Globus pallidus (tissue), 1 donor: ENCODE measurements around the gene LRP5.

Experiments
- DNase-seq: peaks from one replicate; pipeline ENCODE4 v3.0.0-alpha.2; 2015; ENCODE audit warnings: low spot score

LRP5 gene

DNA sequence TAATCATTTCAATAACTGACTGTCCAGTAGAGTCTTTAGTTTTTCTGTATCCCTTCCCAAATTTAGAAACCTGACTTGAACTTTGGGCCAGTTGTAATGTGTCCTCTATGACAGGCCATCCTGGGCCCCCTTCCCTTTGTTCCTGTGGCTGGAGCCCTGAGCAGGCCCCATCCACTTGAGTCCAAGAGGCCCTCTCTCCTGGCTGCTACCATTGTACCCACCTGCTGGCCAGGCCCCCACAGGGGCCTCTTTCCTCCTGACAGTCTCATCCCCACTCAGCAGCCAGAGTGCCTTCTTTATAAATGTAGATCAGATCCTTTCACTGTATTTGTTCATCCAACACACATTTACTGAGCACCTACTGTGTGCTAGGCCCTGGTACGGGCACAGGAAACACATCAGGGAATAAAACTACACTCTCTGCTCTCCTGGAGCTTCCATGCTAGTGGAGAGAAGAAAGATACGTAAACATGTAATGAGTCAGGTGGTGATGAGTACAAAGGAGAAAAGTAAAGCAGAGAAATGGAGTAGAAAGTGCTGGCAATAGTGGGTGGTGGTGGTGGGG is 2.7 kb upstream of the LRP5 start:
- no peak for DNase-seq

DNA sequence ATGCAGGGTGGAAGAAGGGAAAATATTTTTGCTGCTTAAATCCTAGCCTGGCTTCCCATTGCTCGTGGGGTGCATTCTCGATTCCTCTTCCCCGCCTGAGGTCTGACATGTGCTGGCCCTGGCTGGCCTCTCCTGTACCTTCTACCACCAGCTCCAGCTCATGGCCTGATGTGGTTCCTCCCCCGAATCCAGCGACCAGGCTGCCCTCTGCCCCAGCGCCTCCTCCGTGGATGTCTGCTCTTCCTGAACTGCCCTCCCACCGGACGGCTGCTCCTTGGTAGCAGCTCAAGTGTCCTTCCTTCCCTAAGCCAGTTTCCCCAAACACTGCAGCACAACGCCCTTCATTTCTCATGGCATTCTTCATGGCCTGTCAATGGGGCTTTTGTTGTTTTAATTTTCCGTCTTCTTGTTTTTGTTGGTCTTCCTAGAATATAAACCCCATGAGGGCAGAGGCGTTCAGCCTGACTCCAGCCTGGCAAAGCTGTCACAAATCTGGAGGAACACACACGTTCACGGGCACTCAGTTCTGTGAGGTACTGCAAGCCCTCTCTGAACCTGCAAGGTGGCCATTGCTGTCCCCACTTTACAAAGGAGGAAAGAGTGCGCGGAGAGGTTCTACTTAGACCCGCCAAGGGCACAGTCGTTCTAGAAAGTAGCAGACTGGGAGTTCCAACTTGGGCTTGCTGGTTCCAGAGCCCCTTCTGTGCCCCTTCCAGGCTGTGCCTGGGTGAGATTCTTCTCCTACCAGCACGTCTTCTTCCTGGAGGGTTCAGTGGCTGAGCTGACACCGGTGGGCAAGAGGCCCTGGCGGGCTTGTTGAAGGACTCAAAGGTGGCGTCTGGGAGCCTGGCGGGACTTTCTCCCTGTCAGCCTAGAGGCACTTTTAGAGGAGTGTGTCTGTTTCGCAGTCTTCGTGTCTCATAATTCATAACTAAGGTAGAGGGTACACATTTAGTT is 953 bp upstream of the LRP5 start:
- DNase-seq = no peak

DNA sequence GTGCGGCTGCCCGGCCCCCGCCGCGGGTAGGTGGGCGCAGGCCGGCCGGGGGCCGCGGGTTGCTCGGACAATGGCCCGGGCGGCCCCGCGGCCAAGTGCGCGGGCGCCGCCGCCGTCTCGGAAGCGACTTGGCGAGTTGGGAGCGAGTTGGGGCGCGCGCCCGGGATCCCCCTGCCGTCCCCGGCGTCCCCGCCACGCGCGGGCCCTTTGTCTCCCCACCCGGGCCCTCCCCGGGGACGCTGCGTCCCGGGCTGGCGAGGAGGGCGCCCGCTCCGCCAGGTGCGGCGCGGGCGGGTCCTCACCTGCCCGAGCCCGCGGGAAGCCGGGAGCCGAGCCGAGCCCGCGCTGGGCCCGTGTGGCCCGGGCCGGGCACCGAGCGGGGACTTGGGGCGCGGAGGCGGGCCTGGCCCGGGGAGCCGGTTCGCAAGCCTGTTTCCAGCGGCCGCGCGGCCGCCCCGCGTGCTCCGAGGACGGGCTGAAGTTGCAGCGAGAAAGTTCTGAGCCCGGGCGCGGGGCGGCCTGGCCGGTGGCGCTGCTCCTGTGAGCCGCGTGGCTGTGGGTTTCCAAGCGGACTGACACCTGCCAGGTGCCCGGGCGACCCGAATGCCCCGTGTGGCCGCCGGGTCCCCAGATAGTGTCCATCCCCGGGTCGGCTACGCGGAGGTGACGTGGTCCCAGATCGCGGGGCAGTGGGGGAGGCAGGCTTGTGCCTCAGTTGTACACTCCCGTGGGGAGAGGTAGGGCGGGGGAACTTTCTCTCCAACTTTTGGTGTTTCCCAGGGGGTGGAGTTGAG is 586 bp downstream of the LRP5 start:
- no peak for DNase-seq

GRCh38 chr11:68313574-68314202 is 1.3 kb downstream of the LRP5 start:
- DNase-seq = no peak

- no peak for DNase-seq
Observed at GRCh38 chr11:68314203-68315170, 2.1 kb downstream of the LRP5 start.

- DNase-seq = no peak
Observed at GRCh38 chr11:68315171-68315920, 3.0 kb downstream of the LRP5 start.

- no peak for DNase-seq
Observed at GRCh38 chr11:68317147-68317785, 4.9 kb downstream of the LRP5 start.

DNA sequence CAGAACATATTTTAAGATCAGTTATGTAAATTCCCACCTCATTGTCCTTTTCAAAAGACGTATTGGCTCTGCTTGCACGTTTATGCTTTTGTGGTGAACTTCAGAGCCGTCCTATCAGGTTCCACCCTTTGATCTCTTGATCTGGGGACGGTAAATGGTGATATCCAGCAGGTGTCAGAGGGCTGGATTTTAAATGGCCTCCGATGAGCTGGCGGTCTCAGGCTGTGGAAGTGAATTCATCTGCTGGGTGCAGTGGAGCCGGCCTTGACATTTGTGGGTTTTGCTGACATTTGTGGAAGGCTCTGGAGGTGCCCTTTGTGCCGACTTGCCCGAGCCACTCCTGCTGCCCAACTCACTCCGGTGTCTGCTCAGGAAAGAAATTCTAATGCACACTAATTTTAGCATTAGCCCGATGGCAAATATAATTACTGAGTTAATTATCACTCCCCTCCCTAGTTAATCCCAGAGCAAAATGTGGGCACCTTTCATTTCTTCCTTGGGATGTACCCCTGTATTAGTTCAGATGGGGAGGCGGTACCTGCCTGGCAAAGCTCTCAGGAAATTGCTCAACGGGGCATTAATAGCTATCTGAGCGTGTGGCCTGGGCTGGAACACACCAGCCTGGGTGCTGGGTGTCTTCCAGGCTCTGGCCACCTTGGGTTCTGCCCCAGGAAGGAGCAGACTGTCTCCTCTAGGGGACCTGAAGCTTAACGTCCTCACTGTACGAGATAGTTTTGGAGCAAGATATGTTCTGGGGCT is 9.1 kb downstream of the LRP5 start:
- DNase-seq = no peak

- no peak for DNase-seq
Observed at GRCh38 chr11:68322052-68322430, 9.7 kb downstream of the LRP5 start.

GRCh38 chr11:68324241-68324640 is 11.8 kb downstream of the LRP5 start:
- DNase-seq = no peak

DNA sequence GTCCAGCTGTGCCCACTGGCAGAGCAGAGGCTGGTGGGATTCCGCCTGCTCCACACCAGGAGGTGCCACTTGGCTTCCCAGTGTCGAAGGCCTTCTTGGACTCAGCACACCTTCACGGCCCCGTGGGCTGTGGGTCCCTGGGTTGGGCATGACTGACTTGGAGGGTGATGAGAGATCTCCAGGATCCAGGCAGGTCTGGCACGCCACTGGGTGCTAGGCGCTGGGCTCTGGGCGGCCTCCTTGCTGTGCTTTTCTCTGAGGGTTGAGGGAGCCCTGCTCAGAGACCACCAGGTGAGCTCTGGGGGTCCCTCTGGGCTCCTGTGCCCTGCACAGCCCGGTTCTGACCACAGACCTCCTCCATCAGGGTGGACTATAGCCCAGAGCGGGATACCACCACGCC is 12.3 kb downstream of the LRP5 start:
- DNase-seq = no peak

GRCh38 chr11:68325183-68325906 is 13.0 kb downstream of the LRP5 start:
- no peak for DNase-seq

DNA sequence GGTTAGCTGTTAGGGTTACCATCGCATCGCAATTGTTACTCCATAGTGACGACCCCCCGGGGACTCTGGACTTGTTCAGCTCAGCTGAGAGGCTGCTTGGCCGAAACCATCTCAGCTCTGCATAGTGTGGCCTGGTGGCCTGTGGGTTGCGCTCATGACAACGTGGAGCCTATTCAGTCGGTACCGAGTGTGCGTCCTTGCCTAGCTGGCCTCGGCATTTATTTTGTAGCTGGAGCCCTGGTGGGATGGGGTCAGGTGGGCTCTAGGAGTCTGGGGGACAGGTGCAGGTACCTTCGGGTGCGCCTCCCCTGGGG is 13.5 kb downstream of the LRP5 start:
- DNase-seq = no peak

DNA sequence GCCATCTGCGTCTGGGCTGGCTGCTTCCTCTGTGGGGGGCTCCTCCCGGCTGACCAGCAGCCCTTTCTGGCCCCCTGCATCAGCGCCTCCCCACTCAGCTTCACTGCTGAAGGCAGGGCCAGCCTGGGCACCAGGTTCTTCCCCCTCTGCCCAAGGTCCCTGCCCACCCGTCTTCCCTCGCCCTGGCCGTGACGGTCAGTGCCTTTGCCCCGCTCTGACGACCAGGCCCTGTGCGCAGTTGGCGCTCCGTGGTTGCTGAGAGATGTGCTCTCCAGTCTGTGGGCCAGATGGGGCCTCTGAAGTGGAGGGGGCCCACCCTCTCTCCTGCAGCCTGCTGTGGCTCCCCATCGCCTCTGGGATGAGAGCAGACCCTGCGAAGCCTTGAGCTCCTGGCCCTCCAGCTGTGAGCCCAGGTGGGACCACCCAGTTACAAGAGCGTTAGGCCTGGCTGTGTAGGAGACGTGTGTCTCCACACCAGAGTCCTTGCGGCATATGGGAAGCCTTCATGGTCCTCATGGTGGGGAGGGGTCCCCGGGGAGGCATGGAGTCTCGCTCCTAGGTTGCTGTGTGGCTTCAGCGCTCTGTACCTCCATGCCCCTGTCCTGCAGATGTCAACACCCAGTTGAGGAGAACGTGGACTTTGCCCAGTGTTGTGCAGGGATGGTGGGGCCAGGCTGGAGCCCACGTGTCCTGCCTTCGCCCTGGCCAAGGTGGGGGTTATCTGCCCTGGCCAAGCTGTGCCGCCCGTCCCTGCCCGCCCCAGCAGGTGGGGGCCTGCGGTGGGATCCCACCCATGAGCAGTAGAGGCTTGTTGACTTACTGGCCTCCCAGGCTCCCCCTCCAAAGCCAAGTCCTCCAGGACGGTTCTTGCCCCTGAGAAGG is 14.2 kb downstream of the LRP5 start:
- DNase-seq = no peak

- DNase-seq = no peak
Observed at GRCh38 chr11:68327586-68328370, 15.4 kb downstream of the LRP5 start.

- peak; percentile 87 for DNase-seq
Observed at GRCh38 chr11:68328374-68329091, 16.1 kb downstream of the LRP5 start.
